SH-SY5Y (cell line): ENCODE results near the gene PSKH1.

Experiments used
- GATA2 ChIP-seq: IDR thresholded peaks from 2 replicates; pipeline ENCODE4 v1.6.1; 2011; ENCODE audit warnings: mild to moderate bottlenecking, low read depth, low read length
- GATA3 ChIP-seq: IDR thresholded peaks from 2 replicates; pipeline ENCODE4 v1.6.1; 2011; ENCODE audit warnings: low read depth, mild to moderate bottlenecking, low read length, moderate library complexity

Gene PSKH1

GRCh38 chr16:67942510-67943255 lies 49.6 kb downstream of the PSKH1 start:
- TF ChIP-seq GATA2 (no peak), GATA3 (no peak)

GRCh38 chr16:67943256-67943618 lies 50.2 kb downstream of the PSKH1 start:
- TF ChIP-seq GATA2 (no peak), GATA3 (no peak)

- TF ChIP-seq GATA2 = no peak
- no peak for TF ChIP-seq GATA3
Observed at GRCh38 chr16:67943619-67944504, 50.8 kb downstream of the PSKH1 start, which contains the start of gene LCAT. Gene LCAT (minus strand): TSS chr16:67944120. CDS start chr16:67944101, 19 bp downstream.

- TF ChIP-seq GATA2 (no peak), GATA3 (no peak)
Observed at GRCh38 chr16:67944690-67945391, 51.8 kb downstream of the PSKH1 start.

- TF ChIP-seq GATA3 (no peak), GATA2 (no peak)
Observed at GRCh38 chr16:67945392-67945933, 52.4 kb downstream of the PSKH1 start.

- TF ChIP-seq GATA2 (no peak), GATA3 (no peak)
Observed at GRCh38 chr16:67946128-67946569, 53.1 kb downstream of the PSKH1 start.

GRCh38 chr16:67946966-67947558 lies 54.0 kb downstream of the PSKH1 start:
- TF ChIP-seq GATA2 (no peak), GATA3 (no peak)

GRCh38 chr16:67948015-67948414 lies 55.0 kb downstream of the PSKH1 start:
- TF ChIP-seq GATA3 (no peak), GATA2 (no peak)

GRCh38 chr16:67949645-67950044 lies 56.6 kb downstream of the PSKH1 start:
- no peak for TF ChIP-seq GATA3
- no peak for TF ChIP-seq GATA2

GRCh38 chr16:67950335-67950843 lies 57.3 kb downstream of the PSKH1 start:
- TF ChIP-seq GATA3 = no peak
- no peak for TF ChIP-seq GATA2

- TF ChIP-seq GATA2 (no peak), GATA3 (no peak)
Observed at GRCh38 chr16:67951485-67951884, 58.4 kb downstream of the PSKH1 start.

- TF ChIP-seq GATA3 (no peak), GATA2 (no peak)
Observed at GRCh38 chr16:67953641-67954375, 60.8 kb downstream of the PSKH1 start.
